GM12801 (cell line): ENCODE results near the gene TM6SF1.

ENCODE experiments used
- TF ChIP-seq, protein P1 (sequence below): IDR thresholded peaks from one replicate; pipeline ENCODE4 v1.5.1; 2011; ENCODE audit warnings: control low read depth; ENCODE audit not compliant: insufficient read length; ENCODE audit errors: extremely low read depth

TM6SF1 gene

DNA sequence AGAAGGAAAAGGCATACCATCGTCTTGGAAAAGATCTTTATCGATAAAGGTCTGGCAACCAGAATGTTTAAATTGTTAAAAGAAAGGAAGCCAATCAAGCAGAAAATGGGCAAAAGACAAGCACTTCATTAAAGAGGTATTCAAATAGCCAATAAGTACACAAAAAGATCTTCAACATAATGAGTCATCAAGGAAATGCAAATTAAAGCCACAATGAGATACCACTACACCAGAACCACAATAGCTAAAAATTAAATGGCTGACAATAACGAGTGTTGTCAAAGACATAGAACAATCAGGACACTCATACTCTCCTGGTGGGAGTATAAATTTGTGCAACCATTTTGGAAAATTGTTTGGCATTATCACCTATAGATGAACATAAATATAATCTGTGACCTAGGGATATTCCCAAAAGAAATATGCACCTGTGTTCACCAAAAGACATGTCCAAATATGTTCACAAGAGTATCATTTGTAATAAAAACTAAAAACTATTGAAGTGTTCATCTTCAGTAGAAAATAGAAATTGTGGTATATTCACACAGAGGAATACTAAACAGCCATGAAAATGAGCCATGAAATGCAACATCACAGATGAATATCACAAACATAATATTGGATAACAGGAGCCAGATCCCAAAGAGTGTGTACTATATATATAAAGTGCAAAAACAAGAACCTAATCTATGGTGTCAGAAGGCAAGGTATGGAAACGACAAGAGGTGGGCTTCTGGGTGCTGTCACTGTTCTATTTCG, 26.0 kb upstream of the TM6SF1 start:
- TF ChIP-seq, protein P1, sequence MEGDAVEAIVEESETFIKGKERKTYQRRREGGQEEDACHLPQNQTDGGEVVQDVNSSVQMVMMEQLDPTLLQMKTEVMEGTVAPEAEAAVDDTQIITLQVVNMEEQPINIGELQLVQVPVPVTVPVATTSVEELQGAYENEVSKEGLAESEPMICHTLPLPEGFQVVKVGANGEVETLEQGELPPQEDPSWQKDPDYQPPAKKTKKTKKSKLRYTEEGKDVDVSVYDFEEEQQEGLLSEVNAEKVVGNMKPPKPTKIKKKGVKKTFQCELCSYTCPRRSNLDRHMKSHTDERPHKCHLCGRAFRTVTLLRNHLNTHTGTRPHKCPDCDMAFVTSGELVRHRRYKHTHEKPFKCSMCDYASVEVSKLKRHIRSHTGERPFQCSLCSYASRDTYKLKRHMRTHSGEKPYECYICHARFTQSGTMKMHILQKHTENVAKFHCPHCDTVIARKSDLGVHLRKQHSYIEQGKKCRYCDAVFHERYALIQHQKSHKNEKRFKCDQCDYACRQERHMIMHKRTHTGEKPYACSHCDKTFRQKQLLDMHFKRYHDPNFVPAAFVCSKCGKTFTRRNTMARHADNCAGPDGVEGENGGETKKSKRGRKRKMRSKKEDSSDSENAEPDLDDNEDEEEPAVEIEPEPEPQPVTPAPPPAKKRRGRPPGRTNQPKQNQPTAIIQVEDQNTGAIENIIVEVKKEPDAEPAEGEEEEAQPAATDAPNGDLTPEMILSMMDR = no peak

DNA sequence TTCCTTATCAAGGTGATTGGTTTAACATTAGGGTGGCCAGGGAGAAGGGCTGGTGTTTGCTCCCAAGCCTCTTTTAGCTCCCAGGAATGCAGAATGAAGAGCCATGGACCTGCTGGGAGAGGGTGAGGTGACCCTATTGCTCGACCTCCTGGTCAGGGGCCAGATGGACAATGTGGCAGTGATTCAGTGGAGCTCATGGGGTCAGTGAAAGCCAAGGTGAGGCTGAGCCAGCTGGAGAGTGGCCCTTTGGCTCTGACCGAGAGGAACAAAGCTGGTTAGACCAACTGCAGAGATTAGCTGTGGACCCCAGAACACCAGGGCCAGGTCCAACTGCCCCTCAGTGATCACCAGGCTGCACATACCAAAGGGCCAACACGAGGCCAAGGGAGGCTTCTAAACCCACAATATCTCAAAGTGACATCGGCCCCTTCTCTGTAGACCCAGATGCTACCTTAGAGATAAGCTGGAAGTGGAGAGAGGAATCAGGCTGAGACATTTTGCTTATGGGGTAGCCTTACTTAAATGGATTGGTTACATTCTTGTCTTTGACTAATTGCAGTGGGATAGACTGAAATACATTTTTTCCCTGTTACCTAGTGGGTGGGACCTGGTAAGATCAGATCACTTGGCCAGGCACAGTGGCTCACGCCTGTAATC, 24.6 kb upstream of the TM6SF1 start:
- TF ChIP-seq, protein P1 = no peak

DNA sequence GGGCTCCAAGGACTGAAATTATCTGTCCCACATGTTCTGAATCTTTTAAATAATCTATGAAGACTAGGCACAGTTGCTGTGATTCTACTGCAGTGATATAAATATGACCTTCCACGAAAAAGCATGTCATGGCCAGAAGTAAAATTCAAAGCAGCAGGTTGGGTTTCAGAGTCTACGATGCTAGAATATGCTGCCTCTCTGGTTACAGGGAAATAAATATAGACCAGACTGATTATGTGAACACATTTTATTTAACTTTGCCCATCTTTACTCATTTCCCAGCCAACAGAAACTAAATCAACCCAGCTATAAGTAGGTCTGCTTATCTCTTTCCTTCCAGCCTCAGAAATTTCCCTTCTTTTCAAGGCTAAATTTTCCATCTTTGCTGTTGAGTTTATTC, 19.9 kb upstream of the TM6SF1 start:
- TF ChIP-seq, protein P1 = no peak

DNA sequence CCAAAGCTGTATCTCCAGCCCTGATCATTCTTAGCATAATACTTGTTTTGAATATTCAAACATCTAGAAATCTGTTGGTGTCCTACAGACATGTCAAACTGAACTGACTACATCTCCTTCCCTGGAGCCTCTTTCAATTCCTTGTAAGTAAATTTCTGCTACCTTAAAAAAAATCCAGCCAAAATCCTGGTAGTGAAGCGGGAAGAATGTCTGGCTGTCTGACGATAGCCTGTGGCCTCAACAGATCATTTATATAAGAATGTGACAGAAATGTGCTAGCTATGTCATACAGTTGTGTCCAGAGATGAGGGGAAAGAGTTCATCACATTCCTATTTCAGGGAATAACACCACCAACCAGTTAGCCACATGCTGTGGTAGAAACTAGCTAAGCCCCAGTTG, 18.6 kb upstream of the TM6SF1 start:
- TF ChIP-seq, protein P1 = no peak

DNA sequence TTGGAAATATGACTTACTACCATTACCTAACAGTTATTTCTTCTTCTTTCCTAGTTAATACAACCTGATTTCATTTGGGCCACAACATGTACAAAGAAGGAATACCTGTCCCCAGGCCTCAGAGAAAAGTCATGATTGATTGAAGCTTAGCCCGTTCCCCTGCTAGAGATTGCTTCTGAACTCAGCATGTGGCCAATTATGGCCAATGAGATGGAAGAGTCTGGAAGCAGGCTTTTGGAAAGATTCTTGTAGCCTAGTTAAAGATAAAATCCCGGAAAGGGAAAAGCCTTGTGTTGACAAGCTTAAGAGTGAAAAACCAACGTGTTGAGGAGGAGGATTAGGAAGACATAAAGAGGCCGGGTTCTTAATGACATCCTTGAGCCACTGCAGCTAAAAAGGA, 17.0 kb upstream of the TM6SF1 start:
- TF ChIP-seq, protein P1 = no peak

DNA sequence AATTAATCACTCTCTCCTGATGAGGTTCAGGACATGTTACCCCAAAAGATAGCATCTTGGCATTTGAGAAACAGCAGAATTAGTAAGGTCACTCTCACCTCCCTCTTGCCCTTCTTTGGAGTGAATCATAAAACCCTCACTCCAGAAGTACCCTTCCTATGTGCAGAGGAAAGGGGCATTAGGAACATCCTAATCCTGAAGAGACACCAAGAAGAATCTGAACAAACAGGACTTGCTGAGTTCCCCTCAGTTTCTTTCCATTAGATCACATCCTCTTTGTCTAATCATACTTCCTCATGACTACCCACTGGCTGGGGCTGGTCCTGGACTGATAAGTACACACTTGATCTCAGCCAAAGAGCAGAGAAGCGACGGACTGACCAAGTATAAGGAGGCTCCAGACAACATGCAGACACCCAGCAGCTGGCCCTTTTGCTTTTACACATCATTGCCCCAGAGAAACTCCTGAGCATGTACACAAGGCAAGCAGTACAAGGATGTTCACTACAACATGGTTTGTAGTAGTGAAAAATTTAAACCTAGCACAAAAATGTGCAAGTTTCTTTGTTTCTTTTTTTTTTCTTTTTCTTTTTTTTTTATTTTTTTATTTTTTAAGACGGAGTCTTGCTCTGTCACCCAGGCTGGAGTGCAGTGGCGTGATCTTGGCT, 15.0 kb upstream of the TM6SF1 start:
- TF ChIP-seq, protein P1 = no peak

DNA sequence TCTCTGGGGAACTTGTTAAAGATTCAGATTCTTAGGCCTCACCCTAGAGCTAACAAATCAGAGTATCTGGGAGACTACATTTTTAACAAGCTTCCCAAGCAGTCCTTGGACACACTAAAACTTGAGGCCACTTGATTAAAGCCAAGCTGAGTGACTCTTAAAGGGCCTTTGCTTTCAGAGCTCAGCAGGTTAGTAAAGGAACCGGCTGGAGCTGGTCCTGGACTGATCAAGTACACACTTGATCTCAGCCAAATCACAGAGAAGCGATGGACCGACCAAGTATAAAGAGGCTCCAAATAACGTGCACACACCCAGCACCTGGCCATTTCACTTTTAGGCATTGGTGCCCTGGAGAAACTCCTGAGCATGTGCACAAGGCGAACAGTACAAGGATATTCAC, 12.9 kb upstream of the TM6SF1 start:
- TF ChIP-seq, protein P1 = no peak
